NCI-H82 (cell line): Measurements from ENCODE around the gene CARD8.
"Not testable (repeated sequence)": the region's sequence is repeated elsewhere in the genome, so short reads cannot be mapped to it uniquely, and the experiment has no call there.

Source experiments
- DNase-seq: peaks from one replicate; lab custom pipeline; 2025; lab: John Stamatoyannopoulos, UW

CARD8 gene

GRCh38 chr19:48258992-48259391 is 3.3 kb upstream of the CARD8 start:
- not testable (repeated sequence) for DNase-seq

- DNase-seq = no peak
Measured at GRCh38 chr19:48258350-48258749, 2.6 kb upstream of the CARD8 start.

- no peak for DNase-seq
Measured at GRCh38 chr19:48254529-48254970, 1.2 kb downstream of the CARD8 start.

- no peak for DNase-seq
Measured at GRCh38 chr19:48253999-48254398, 1.7 kb downstream of the CARD8 start.

GRCh38 chr19:48252609-48253008 is 3.1 kb downstream of the CARD8 start:
- no peak for DNase-seq

GRCh38 chr19:48250290-48251025 is 5.3 kb downstream of the CARD8 start:
- no peak for DNase-seq

- no peak for DNase-seq
Measured at GRCh38 chr19:48249502-48250014, 6.2 kb downstream of the CARD8 start.

- no peak for DNase-seq
Measured at GRCh38 chr19:48248081-48248833, 7.5 kb downstream of the CARD8 start.

- no peak for DNase-seq
Measured at GRCh38 chr19:48247212-48247611, 8.5 kb downstream of the CARD8 start.

- no peak for DNase-seq
Measured at GRCh38 chr19:48246101-48246500, 9.6 kb downstream of the CARD8 start.

GRCh38 chr19:48244281-48244680 is 11.4 kb downstream of the CARD8 start:
- DNase-seq = no peak

- not testable (repeated sequence) for DNase-seq
Measured at GRCh38 chr19:48241771-48242170, 13.9 kb downstream of the CARD8 start.

- DNase-seq = no peak
Measured at GRCh38 chr19:48239582-48240141, 16.1 kb downstream of the CARD8 start.

- DNase-seq = no peak
Measured at GRCh38 chr19:48239120-48239519, 16.6 kb downstream of the CARD8 start.

- DNase-seq = peak; percentile 17
Measured at GRCh38 chr19:48237057-48237456, 18.7 kb downstream of the CARD8 start.

GRCh38 chr19:48230555-48231129 is 25.1 kb downstream of the CARD8 start:
- DNase-seq = no peak

- DNase-seq = no peak
Measured at GRCh38 chr19:48221628-48222027, 34.1 kb downstream of the CARD8 start.

GRCh38 chr19:48220784-48221183 is 34.9 kb downstream of the CARD8 start:
- not testable (repeated sequence) for DNase-seq

- no peak for DNase-seq
Measured at GRCh38 chr19:48218997-48219396, 36.7 kb downstream of the CARD8 start.

GRCh38 chr19:48216933-48217332 is 38.8 kb downstream of the CARD8 start:
- no peak for DNase-seq

GRCh38 chr19:48213959-48214358 is 41.8 kb downstream of the CARD8 start:
- no peak for DNase-seq

- no peak for DNase-seq
Measured at GRCh38 chr19:48210005-48210404, 45.7 kb downstream of the CARD8 start.
